Stimulated activated CD8-positive, alpha-beta memory T cell treated with anti-CD3 and anti-CD28 coated beads, Interleukin-15, amount 100 ng/mL, for 4 hours (primary cell): ENCODE data around the gene KRTAP10-4.
"Not testable (repeated sequence)": the region's sequence is repeated elsewhere in the genome, so short reads cannot be mapped to it uniquely, and the experiment has no call there.

ENCODE experiments used
- DNase-seq, 2 donors: peaks; one replicate each; pipeline ENCODE4 v3.0.0-alpha.2; 2020; ENCODE audit warnings: low read depth in 2 of 2

The KRTAP10-4 gene

GRCh38 chr21:44599264-44600029 lies 25.9 kb downstream of the KRTAP10-4 start:
- no peak for DNase-seq

DNA sequence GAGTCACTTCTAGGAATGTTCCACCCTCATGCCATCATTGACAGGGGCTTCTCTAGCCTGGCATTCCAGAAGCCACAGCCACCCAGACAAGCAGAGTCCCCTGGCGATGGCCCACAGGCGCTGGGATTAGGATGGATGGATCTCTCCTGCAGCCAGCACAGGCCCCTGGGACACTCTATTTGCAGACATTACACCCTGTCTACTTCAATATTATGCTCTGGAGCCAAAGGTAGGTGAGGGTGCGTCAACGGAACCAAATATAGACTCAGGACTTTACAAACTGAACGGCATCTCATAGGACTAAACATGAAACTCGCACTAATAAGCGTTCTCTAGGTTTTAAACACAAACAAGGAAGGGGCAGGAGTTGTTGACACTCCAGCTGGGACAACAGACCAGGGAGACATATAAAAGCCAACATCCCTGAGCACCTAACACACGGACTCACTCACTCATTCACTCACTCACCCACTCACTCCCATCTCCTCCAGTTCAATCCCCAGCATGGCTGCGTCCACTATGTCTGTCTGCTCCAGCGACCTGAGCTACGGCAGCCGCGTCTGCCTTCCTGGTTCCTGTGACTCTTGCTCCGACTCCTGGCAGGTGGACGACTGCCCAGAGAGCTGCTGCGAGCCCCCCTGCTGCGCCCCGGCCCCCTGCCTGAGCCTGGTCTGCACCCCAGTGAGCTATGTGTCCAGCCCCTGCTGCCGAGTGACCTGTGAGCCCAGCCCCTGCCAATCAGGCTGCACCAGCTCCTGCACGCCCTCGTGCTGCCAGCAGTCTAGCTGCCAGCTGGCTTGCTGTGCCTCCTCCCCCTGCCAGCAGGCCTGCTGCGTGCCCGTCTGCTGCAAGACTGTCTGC lies 26.8 kb downstream of the KRTAP10-4 start, which contains the start of gene KRTAP10-7:
Gene KRTAP10-7 (plus strand): TSS at position 480 of the 861 bp plus-strand sequence. CDS start 25 bp downstream, at position 505.
- DNase-seq = not testable (repeated sequence)

DNA sequence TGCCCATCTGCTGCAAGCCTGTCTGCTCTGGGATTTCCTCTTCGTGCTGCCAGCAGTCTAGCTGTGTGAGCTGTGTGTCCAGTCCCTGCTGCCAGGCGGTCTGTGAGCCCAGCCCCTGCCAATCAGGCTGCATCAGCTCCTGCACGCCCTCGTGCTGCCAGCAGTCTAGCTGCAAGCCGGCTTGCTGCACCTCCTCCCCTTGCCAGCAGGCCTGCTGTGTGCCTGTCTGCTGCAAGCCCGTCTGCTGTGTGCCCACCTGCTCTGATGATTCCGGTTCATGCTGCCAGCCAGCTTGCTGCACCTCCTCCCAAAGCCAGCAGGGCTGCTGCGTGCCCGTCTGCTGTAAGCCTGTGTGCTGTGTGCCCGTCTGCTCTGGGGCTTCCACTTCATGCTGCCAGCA lies 27.6 kb downstream of the KRTAP10-4 start:
- DNase-seq = not testable (repeated sequence)

DNA sequence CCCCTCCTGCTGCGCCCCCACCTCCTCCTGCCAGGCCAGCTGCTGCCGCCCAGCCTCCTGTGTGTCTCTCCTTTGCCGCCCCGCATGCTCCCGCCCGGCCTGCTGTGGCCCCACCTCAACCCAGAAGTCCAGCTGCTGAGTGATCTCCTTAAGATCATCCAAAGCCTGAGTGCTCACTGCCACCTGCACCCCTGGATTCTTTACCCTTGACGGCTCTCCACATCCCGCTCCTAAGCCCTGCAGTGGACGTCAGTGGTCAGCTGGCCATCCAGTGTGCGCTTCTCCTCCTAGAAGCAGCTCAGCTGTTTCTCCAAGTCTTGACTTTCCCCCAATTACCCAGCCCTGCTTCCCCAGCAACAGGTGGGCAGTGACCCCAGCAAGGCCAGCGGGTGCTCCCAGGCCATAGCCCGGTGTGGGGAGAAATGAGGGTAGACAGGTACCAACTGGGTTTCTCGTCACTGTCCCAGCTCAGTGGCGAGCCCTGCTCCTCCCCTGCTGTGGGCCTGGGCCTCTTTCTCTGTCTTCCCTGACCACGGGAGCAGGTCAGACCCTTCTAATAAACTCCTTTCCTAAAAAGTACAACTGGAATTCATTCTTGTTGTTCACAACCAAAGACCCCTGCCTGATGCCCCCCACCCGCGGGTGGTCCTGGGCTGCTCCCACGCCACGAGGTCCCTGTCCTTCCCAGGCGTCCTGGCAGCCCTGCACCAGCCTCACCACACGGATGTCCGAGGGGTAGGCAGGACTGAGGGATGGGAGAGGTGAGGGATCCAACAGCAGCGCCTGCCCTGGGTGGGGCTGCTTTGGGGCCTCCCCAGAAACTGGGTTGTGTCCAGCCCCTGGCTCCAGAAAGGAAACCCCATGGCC lies 28.3 kb downstream of the KRTAP10-4 start:
- DNase-seq = no peak

DNA sequence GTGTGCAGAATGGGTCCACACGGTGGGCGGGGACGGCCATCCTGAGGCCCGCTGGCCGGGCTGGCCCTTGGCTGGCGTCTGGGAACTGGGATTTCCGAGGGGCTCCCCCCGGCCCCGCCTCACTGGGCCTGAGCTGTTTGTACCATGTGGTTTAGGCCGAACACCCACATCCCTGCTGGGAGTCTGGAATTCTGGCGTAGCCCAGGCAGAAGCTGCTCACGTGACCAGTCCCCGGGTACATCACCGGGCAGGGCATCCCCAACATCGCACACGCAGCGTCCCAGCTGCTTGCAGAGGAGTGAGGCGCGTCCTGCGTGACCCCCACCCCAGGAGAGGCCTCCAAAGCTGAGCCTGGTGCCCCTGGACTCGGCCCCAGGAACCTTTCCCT lies 28.9 kb downstream of the KRTAP10-4 start:
- no peak for DNase-seq

DNA sequence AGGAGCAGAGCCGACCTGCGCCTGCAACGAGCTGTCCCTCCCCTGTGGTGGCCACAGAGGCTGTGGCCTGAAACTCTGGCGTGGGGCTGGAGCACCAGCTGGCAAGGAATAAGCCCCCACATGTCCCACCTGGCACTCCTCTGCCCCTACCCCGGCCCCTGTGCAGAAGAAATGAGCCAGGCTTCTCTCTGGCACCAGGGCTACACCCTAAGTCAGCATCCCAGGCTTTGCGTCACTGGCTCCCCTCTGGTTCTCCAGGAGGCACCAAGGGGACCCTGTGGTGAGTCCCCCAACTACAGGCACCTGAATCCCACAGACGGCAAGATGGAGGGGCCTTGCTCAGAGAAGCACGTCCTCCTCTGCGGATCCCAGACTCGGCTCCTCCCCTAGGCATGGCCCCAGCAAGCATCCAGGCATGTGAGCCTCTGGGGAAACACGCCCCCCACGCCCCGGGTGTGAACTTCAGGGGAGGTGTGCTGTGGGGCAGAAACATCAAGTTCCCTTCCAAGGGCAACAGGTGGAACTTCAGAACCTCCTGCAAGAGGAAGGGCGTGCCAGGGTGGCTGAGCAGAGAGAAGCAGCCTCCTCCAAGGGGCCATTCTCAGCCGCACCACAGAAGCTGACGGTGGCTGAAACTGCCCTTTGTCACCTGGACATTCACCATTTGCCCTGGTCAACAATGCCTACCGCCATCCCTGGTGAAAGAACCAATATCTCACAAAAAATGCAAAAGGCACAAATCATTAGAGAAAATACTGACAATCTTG lies 29.8 kb downstream of the KRTAP10-4 start:
- DNase-seq = no peak

DNA sequence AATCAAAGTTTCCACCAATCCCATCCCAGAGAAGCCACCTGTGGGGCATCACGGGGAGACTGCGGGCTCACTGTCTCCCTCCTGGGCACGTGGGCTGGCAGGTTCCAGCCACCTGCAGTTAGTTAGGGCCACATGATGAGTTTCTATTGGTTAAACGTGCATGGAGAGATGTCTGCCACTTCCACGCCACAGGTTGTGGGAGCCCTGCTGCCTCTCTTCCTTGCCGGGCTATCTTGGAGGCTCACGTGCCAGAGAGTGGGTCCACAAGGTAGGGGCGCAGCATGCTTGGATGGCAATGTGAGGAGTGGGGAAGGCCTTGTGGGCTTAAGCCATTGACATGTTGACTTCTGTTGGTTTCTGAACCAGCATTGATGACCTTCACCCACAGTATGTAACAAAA lies 30.4 kb downstream of the KRTAP10-4 start:
- no peak for DNase-seq

DNA sequence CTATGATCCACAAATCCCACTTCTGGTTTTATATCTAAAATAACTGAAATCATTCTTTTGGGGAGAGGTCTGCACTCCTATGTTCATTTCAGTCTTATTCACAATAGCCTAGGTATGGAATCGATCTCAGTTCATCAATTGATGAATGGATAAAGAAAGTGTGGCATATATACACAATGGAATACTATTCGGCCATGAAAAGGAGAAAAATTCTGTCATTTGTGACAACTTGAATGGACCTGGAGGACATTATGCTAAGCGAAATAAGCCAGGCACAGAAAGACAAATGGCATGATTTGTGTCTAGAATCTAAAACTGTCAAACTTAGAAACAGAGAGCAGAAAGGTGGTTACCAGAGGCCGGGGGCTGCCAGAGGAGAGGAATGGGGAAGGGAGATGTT lies 33.0 kb downstream of the KRTAP10-4 start:
- DNase-seq = no peak

- no peak for DNase-seq
These were observed 35.7 kb downstream of the KRTAP10-4 start for GRCh38 chr21:44609193-44609592.

DNA sequence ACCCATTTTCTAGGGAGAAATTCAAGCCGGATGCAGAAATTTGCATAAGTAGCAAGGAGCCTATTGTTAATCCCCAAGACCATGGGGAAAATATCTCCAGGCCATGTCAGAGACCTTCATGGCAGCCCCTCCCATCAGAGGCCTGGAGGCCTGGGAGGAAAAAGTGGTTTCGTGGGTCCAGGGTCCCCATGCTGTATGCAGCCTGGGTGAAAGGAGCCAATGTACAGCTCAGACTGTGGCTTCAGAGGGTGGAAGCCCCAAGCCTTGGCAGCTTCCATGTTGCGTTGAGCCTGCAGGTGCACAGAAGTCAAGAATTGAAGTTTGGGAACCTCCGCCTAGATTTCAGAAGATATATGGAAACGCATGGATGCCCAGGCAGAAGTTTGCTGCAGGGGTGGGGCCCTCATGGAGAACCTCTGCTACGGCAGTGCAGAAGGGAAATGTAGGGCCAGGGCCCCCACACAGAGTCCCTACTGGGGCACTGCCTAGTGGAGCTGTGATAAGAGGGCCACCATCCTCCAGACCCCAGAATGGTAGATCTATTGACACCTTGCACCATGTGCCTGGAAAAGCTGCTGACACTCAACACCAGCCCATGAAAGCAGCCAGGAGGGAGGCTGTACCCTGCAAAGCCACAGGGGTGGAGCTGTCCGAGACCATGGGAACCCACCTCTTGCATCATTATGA lies 36.8 kb downstream of the KRTAP10-4 start:
- not testable (repeated sequence) for DNase-seq

- DNase-seq = no peak
These were observed 38.0 kb downstream of the KRTAP10-4 start for GRCh38 chr21:44611551-44611950.

DNA sequence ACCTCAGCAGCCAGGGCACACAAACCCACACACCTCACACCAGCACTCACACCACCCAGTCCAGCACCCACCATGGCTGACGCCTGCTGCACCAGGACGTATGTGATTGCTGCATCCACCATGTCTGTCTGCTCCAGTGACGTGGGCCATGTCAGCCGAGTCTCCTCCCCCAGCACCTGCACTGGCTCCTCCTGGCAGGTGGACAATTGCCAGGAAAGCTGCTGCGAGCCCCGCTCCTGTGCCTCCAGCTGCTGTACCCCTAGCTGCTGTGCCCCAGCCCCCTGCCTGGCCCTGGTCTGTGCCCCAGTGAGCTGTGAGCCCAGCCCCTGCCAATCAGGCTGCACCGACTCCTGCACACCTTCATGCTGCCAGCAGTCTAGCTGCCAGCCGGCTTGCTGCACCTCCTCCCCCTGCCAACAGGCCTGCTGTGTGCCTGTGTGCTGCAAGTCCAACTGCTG lies 38.5 kb downstream of the KRTAP10-4 start, which contains the start of gene KRTAP10-8:
Gene KRTAP10-8 (plus strand): TSS at position 51 of the 458 bp plus-strand sequence. CDS start 22 bp downstream, at position 73.
- DNase-seq = no peak

GRCh38 chr21:44612669-44613229 lies 39.2 kb downstream of the KRTAP10-4 start:
- DNase-seq = no peak

DNA sequence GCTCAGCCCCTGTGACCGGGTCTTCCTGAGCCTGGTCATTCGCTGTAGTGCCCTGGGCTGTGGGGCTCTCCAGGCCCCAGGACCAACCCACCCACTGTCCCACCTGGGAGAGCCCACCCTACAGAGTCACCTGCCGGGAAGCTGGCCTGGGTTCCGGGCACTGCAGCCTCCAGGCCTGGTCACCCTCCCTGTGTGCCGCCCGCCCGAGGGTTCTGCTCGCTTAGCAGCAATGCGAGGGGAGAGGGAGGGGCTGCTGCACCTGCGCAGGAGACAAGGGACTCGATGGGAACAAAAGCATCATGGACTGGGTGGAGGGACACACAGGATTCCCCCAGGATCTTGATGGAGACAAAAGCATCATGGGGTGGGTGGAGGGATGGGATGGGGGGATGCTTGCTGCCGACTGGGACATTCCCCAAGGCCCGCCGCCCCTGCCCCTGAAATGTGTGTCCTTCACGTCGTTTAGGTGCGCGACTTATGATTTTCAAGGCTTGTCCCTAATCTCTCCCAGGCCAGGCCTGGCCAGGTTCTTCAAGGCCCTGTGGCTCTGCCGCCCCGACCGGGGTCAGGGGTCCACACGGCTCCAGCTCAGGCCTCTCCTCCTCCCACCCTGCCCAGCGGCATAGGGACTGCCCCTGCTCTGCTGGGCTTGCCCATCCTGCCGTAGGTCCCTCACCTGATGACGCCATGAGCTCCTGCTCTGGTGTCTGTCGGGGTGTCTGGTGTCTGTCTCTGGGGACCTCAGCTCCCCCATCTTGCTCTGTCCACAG lies 40.0 kb downstream of the KRTAP10-4 start:
- DNase-seq = no peak

DNA sequence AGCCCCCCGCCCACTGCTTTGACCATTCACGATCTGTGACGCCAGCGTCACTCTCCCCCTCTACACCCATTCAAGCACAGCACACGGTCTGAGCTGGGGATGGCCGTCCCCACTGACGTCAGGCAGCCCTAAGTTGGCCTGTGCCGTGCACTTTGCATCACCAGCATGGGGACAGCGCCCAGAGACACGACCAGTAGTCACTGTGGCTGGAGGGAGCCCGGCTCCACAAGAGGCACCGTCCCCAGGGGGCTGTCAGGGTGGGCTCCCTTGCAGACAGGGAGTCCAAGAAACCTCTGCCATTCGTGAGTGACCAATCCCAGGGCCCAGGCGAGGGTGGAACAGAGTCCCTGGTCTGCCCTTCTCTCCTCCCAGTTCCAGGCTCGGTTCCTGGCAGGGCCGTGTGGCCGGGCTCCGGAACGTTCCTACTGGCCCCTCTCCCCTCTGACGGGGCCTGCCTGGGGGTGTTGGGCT lies 40.7 kb downstream of the KRTAP10-4 start:
- no peak for DNase-seq

GRCh38 chr21:44614961-44615391 lies 41.4 kb downstream of the KRTAP10-4 start:
- no peak for DNase-seq

- no peak for DNase-seq
These were observed 41.9 kb downstream of the KRTAP10-4 start for GRCh38 chr21:44615466-44615865.

DNA sequence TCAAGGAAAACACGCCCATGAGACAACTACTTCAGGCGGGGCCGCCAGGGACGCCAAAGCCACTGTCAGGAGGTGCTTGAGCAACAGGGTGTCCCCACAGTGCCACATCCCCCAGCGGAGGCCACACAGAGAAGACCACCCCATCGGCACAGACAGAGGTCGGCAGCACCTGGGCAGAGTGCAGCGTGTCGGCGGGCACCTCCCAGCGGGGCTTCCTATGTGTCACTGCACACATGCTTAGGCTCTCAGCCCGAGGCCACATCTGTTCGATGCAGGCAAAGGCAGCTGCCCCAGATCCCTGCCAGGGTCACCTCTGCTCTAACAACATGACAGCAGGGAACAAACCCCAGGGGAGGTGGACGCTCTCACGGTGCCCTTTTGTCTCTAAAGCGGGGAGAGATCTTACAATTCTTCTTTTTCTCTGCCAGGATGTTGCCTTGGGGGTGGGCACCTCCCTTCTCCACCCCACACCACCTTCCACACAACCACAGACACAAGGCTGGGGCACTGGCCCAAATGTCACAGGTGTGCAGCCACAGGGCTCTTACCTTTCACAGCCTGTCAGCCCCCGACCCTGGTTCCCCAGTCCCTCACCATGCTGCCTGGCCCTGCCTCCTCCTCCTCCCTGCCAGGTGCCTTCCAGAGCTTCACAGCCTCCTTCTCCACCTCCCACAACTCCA lies 42.5 kb downstream of the KRTAP10-4 start:
- no peak for DNase-seq
